DMS153 treated with DMSO at 0.1 percent for 48 hours (cell line): ENCODE results near the gene TRIP10.
"Not testable (repeated sequence)": the region's sequence is repeated elsewhere in the genome, so short reads cannot be mapped to it uniquely, and the experiment has no call there.

Experiments
- DNase-seq: peaks from one replicate; lab custom pipeline; 2025; ENCODE audit not compliant: unreplicated experiment; lab: John Stamatoyannopoulos, UW

TRIP10 gene

DNA sequence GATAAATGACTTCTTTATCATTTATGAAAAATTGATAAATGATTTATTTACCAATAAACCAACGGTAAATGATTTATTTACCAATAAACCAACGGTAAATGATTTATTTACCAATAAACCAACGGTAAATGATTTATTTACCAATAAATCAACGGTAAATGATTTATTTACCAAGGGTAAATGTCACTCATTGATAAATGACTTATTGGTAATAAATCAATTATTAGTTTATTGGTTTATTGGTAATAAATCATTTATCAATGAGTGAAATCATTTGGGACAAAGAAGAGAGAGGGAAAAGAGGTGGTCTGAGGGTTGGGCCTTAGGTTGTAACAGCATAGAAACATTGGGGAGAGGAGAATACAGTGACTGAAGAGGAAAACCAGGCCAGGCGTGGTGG, 54.5 kb downstream of the TRIP10 start:
- DNase-seq, result no peak

DNA sequence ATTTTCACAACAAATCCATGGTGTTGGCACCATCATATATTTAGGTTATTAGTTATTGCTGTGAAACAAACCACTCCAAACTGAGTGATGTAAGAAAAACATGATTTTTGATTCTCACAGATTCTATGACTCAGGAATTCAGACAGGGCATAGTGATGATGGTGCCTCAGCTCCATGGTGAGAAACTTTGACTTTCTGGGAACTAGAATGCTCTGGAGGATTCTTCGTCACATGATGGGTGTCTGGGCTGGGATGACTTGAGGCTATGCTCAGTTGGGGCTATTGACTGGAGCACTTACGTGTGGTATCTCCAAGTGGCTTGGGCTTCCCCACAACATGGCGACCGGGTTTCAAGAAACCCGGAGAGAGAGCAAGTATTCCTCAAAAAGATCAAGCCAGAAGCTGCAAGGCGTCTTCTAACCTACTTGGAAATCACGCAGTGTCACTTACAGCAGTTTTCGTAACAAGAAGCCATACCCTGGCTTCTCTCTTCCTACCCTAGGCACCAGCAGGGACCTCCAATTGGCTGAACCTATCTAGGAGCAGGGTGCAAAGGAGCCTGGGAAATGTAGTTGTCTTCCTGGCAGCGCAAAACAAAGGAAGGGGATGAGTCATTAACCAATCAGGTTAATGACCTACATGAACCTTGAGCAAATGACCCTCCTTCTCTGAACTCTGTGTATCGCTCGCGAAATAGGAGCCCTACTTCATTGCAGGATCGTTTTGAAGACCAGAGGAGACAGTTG, 55.4 kb downstream of the TRIP10 start:
- no peak for DNase-seq

DNA sequence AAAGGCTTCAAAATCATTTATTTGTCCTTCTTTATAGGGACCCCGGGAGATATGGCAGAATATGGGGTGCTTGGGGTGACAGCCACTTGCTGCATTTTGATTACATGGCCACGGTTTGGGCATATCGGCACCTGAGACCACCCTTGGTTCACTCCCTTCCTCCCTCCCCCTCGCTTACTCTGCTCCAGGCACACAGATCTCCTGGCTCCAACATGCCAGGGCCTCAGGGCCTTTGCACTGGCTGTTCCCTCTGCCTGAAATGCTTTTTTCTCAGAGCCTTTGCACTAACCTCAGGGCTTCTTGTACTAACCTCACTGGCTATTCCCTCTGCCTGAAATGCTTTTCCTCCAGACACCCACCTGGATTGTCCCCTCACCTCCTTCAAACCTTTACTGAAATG, 56.8 kb downstream of the TRIP10 start:
- no peak for DNase-seq

DNA sequence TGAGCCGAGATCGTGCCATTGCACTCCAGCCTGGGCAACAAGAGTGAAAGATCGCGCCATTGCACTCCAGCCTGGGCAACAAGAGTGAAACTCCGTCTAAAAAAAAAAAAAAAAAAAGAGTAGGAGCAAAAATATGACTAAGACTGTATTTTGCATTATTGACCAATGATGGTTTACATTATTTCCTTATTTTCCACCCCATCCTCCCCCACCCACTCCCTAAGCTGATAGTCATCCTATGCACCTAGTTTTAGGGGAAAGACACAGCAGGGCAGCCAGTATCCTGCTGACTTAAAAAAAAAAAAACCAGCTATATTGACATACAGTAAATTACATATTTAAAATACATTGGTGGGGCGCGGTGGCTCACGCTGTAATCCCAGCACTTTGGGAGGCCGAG, 58.2 kb downstream of the TRIP10 start:
- DNase-seq, result no peak

DNA sequence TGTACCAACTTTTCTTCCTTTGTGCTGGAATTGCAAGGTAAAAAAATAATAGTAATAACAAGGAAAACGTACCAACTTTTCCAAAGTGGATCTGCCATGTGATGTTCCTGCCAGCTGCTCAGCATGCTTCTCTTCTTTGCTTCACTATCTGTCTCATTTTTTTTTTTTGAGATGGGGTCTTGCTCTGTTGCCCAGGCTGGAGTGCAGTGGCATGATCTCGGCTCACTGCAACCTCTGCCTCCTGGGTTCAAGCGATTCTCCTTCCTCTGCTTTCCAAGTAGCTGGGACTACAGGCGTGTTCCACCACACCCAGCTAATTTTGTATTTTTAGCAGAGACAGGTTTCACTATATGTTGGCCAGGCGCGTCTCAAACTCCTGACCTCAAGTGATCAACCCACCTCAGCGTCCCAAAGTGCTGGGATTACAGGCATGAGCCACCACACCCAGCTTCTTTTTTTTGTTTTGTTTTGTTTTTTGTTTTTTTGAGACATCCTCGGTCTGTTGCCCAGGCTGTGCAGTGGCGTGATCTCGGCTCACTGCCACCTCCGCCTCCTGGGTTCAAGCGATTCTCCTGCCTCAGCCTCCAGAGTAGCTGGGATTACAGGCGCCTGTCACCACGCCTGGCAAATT, 60.8 kb downstream of the TRIP10 start:
- DNase-seq, result not testable (repeated sequence)

DNA sequence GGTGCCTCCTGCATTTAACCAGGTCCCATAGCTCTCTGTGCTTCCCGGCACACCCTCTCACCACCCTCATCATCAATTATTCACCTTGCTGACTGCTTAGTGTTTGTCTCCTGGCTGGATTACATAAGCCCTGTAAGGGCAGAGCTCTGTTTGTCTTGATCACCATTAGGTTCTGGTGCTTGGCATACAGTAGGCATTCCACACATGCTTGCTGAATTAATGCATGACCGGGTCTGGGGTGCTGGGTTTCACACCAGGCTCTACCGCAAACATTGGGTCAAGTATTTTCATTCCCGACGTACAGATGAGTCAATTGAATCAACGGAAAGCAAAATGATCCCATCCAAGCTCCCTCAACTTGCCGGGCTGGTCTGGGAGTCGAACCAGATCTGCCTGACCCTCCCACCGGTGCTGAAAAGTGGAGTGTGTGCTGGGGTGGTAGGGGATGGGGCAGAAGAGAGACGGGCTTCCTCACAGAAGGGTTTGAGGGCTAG, 61.6 kb downstream of the TRIP10 start:
- peak; percentile 51 for DNase-seq
